Measurements from ENCODE around the gene SGCA.

The SGCA gene

DNA sequence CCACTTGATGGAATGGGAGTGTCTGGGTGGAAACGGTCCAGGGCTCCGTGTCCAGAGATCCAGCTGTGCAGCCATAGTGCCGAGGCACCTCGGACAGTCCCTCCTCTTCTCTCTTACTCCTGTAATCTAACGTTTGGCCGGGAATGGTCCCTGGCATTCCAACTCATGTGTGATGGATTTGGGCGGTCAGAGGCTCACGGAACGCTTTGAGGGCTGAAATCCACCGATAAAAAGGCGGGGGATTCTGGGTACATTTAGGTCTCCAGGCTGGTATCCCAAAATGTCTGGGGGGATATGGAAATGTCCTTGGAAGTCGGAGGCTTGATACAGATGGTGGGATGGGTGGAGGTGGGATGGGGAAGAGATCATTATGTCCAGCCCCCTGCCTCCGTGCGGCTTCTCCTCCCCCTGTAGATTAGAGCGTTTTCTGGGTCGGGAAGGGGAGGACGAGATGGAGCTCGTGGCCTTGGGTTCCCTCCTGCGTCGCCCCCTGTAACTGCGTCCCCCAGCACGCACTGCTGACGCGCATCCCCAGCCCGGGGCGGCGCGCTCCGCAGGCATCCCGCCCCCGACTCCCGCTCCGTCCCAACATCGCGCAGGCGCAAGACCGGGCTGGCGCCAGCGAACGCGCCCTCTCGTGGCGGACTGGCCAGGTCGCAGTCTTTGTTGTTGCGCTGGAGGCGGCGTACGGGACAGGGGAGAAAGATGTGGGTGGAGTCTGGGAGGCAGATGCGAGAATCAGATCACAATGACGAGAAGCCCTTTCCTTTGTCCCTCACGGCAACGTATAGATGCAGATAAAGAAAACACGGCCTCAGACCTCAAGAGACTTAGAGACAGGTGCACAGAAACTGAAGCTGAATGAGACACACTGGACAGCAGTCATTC is 4.5 kb upstream of the SGCA start:
- Histone ChIP-seq H3K36me3 (replicated peaks; ENCODE audit: insufficient read depth, low read length) (no peaks in the 10 kb centered on the region), H3K4me1 (ENCODE audit: low read length) (peaks cover 14% of the 10 kb centered on the region), H3F3A (ENCODE audit: insufficient read depth, low read length) (no peaks in the 10 kb centered on the region), H3K9me2 (replicated peaks; ENCODE audit: insufficient read depth, low read length) (no peaks in the 10 kb centered on the region), H3K9me3 (replicated peaks; ENCODE audit: insufficient read depth, low read length) (no peaks in the 10 kb centered on the region), H3K4me3 (ENCODE audit: low read length) (peak overlapping the region; percentile 59), H3K9ac (ENCODE audit: low read length) (peak overlapping the region; percentile 50), H3K79me2 (ENCODE audit: low read length) (no peaks in the 10 kb centered on the region), H3K27me3 (replicated peaks; ENCODE audit: insufficient read depth, low read length) (no peaks in the 10 kb centered on the region), H3K4me2 (ENCODE audit: low read depth, low read length) (peak overlapping the region; percentile 82), H4K20me1 (ENCODE audit: insufficient read depth, low read length) (no peaks in the 10 kb centered on the region), H2AFZ (ENCODE audit: low read length) (peak overlapping the region; percentile 75), H3K27ac (ENCODE audit: low read length) (no peak overlapping the region)
- peak; percentile 91 for DNase-seq
- TF ChIP-seq EZH2phosphoT487 (IDR thresholded peaks at IDR 0.05; ENCODE audit: low read length) (no peak), EZH2 (optimal IDR thresholded peaks at IDR 0.05; ENCODE audit: low read depth, low read length) (no peak)
- TF ChIP-seq, protein P1, sequence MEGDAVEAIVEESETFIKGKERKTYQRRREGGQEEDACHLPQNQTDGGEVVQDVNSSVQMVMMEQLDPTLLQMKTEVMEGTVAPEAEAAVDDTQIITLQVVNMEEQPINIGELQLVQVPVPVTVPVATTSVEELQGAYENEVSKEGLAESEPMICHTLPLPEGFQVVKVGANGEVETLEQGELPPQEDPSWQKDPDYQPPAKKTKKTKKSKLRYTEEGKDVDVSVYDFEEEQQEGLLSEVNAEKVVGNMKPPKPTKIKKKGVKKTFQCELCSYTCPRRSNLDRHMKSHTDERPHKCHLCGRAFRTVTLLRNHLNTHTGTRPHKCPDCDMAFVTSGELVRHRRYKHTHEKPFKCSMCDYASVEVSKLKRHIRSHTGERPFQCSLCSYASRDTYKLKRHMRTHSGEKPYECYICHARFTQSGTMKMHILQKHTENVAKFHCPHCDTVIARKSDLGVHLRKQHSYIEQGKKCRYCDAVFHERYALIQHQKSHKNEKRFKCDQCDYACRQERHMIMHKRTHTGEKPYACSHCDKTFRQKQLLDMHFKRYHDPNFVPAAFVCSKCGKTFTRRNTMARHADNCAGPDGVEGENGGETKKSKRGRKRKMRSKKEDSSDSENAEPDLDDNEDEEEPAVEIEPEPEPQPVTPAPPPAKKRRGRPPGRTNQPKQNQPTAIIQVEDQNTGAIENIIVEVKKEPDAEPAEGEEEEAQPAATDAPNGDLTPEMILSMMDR (IDR thresholded peaks at IDR 0.05; ENCODE audit: low read length) = peak; percentile 94

DNA sequence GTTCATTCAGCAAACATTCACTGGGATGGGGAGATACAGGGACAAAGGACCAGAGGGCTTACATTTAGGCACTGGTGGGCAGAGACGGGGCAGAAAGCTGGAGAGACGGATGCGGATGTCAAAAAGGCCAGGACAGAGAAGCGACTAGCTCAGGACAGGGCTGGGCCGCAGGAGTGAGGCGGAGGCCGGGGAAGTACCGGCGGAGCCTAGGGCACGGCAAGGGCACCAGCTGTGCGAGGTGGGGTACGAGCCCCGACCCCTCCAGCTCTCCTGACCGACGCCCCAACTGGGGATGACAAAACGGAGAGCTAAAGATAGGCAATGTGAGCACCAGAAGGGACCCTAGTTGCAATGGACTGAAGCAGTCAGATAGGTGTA is 3.9 kb upstream of the SGCA start:
- no peaks in the 10 kb centered on the region for H4K20me1 ChIP-seq (ENCODE audit: insufficient read depth, low read length)
- DNase-seq = no peak
- H3K79me2 ChIP-seq (ENCODE audit: low read length) = no peaks in the 10 kb centered on the region
- no peak overlapping the region for H3K27ac ChIP-seq (ENCODE audit: low read length)
- TF ChIP-seq, protein P1 (IDR thresholded peaks at IDR 0.05; ENCODE audit: low read length) = no peak
- no peak for TF ChIP-seq EZH2 (optimal IDR thresholded peaks at IDR 0.05; ENCODE audit: low read depth, low read length)
- TF ChIP-seq EZH2phosphoT487 (IDR thresholded peaks at IDR 0.05; ENCODE audit: low read length) = no peak
- H3K9me2 ChIP-seq (replicated peaks; ENCODE audit: insufficient read depth, low read length) = no peaks in the 10 kb centered on the region
- peak overlapping the region; percentile 75 for H2AFZ ChIP-seq (ENCODE audit: low read length)
- peaks cover 14% of the 10 kb centered on the region for H3K4me1 ChIP-seq (ENCODE audit: low read length)
- peak overlapping the region; percentile 82 for H3K4me2 ChIP-seq (ENCODE audit: low read depth, low read length)
- peak overlapping the region; percentile 59 for H3K4me3 ChIP-seq (ENCODE audit: low read length)
- no peaks in the 10 kb centered on the region for H3K27me3 ChIP-seq (replicated peaks; ENCODE audit: insufficient read depth, low read length)
- H3K36me3 ChIP-seq (replicated peaks; ENCODE audit: insufficient read depth, low read length) = no peaks in the 10 kb centered on the region
- H3K9me3 ChIP-seq (replicated peaks; ENCODE audit: insufficient read depth, low read length) = no peaks in the 10 kb centered on the region
- H3K9ac ChIP-seq (ENCODE audit: low read length) = no peak overlapping the region
- no peaks in the 10 kb centered on the region for H3F3A ChIP-seq (ENCODE audit: insufficient read depth, low read length)

DNA sequence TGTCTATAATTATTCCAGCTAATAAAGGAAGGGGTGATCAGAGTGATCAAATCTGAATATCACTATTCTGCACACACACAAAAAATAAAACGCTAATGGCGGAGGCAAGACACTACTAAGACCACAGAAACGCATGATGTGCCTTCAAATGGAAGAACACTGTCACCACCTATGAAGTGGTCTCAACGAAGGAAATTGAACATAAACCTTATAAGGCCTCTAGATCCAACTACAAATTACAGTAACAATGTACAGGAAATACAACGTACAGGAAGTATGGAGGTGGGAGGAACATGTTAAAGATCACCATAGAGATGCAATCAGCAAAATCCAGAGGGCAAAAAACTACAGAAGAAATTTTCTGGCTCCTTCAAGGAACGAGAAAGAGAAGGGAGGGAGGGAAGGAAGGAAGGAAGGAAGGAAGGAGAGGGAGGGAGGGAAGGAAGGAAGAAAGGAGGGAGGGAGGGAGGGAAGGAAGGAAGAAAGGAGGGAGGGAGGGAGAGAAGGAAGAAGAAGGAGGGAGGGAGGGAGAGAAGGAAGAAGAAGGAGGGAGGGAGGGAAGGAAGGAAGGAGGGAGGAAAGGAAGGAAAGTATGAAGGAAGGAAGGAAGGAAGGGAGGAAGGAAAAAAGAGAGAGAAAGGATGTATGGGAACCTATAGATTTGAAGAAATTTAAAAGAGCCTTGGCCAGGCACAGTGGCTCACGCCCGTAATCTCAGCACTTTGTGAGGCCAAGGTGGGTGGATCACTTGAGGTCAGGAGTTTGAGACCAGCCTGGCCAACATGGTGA is 3.1 kb upstream of the SGCA start:
- Histone ChIP-seq H3K4me3 (ENCODE audit: low read length) (no peak overlapping the region), H3K4me1 (ENCODE audit: low read length) (peaks cover 14% of the 10 kb centered on the region), H3K27me3 (replicated peaks; ENCODE audit: insufficient read depth, low read length) (no peaks in the 10 kb centered on the region), H3K36me3 (replicated peaks; ENCODE audit: insufficient read depth, low read length) (no peaks in the 10 kb centered on the region), H3K9ac (ENCODE audit: low read length) (no peak overlapping the region), H3K9me2 (replicated peaks; ENCODE audit: insufficient read depth, low read length) (no peaks in the 10 kb centered on the region), H3K9me3 (replicated peaks; ENCODE audit: insufficient read depth, low read length) (no peaks in the 10 kb centered on the region), H2AFZ (ENCODE audit: low read length) (no peak overlapping the region), H4K20me1 (ENCODE audit: insufficient read depth, low read length) (no peaks in the 10 kb centered on the region), H3F3A (ENCODE audit: insufficient read depth, low read length) (no peaks in the 10 kb centered on the region), H3K4me2 (ENCODE audit: low read depth, low read length) (no peak overlapping the region), H3K79me2 (ENCODE audit: low read length) (no peaks in the 10 kb centered on the region), H3K27ac (ENCODE audit: low read length) (no peak overlapping the region)
- TF ChIP-seq EZH2 (optimal IDR thresholded peaks at IDR 0.05; ENCODE audit: low read depth, low read length) (no peak), EZH2phosphoT487 (IDR thresholded peaks at IDR 0.05; ENCODE audit: low read length) (no peak)
- TF ChIP-seq, protein P1 (IDR thresholded peaks at IDR 0.05; ENCODE audit: low read length) = no peak
- no peak for DNase-seq

Data from MM.1S (cell line).